Activated CD4-positive, alpha-beta T cell treated with anti-CD3 and anti-CD28 coated beads, Interleukin-2, amount 10 ng/mL, durations not matched to agents 7 days and 5 days (primary cell): ENCODE data around the gene IL34. TPM values are rescaled to one million over a fixed set of nuclear protein-coding genes. Genes with fewer than 3 reads are reported as not detected.

Experiments
- CTCF ChIA-PET: fragments of 350-600 bp; sonication (Branson Sonifier 250); formaldehyde crosslinking; loops from one replicate; lab custom pipeline; 2021; ENCODE audit warnings: antibody characterized with exemption; lab: Charles Lee
- POLR2A ChIA-PET: fragments of 350-600 bp; sonication (Branson Sonifier 250); formaldehyde crosslinking; loops from one replicate; lab custom pipeline; 2021; ENCODE audit warnings: antibody characterized with exemption; lab: Charles Lee
- DNase-seq: peaks from one replicate; pipeline ENCODE4 v3.0.0-alpha.2; 2020
- H3K27ac Mint-ChIP-seq: one replicate; pipeline ENCODE4 v1.8.0; 2021; ENCODE audit warnings: mild to moderate bottlenecking, moderate library complexity, mixed read lengths
- H3K27me3 Mint-ChIP-seq: one replicate; pipeline ENCODE4 v1.8.0; 2021; ENCODE audit warnings: mixed read lengths
- H3K36me3 Mint-ChIP-seq: one replicate; pipeline ENCODE4 v1.8.0; 2021; ENCODE audit warnings: low read depth, mixed read lengths
- H3K4me1 Mint-ChIP-seq: one replicate; pipeline ENCODE4 v1.8.0; 2021; ENCODE audit warnings: mixed read lengths
- H3K4me3 Mint-ChIP-seq: one replicate; pipeline ENCODE4 v1.8.0; 2021; ENCODE audit warnings: mild to moderate bottlenecking, moderate library complexity, mixed read lengths
- H3K9me3 Mint-ChIP-seq: one replicate; pipeline ENCODE4 v1.8.0; 2021; ENCODE audit warnings: mixed read lengths
- total RNA-seq, 2 experiments: library from RNA; stranded (reverse); gene quantifications; one replicate each; pipeline ENCODE4 v1.2.3, GENCODE V29; 2021

Gene IL34
- total RNA-seq, 2 experiments from 2014 or later, result not detected

GRCh38 chr16:70685061-70685937 is 38.9 kb downstream of the IL34 start:
- DNase-seq, result no peak
- Mint-ChIP-seq H3K9me3 (no peaks in the 10 kb centered on the region), H3K27ac (no peak overlapping the region), H3K4me1 (peaks cover 24% of the 10 kb centered on the region), H3K36me3 (no peaks in the 10 kb centered on the region), H3K27me3 (peaks cover 13% of the 10 kb centered on the region), H3K4me3 (peak overlapping the region; percentile 56)
- ChIA-PET POLR2A (no interaction called here), CTCF (interaction anchor here (0.7 kb wide), 1 partner anchor 60 kb away, joined by 3 read pairs; no protein-coding TSS in a partner anchor)

- peaks cover 23% of the 10 kb centered on the region for H3K4me1 Mint-ChIP-seq
- DNase-seq, result peak; percentile 46
- peak within 1 kb of the TSS; percentile 62 for H3K4me3 Mint-ChIP-seq
- ChIA-PET CTCF (no interaction called here), POLR2A (no interaction called here)
- H3K36me3 Mint-ChIP-seq, result no peaks in the 10 kb centered on the region
- H3K9me3 Mint-ChIP-seq, result no peaks in the 10 kb centered on the region
- H3K27me3 Mint-ChIP-seq, result peaks cover 13% of the 10 kb centered on the region
- peak within 1 kb of the TSS; percentile 46 for H3K27ac Mint-ChIP-seq
These were observed 39.6 kb downstream of the IL34 start, which contains the start of gene MTSS2 for GRCh38 chr16:70685938-70686375. Gene MTSS2, minus strand, starts transcription at chr16:70686053. Its CDS starts 262 bp downstream, at chr16:70685791.

- peaks cover 21% of the 10 kb centered on the region for H3K4me1 Mint-ChIP-seq
- H3K4me3 Mint-ChIP-seq, result peak overlapping the region; percentile 62
- peaks cover 13% of the 10 kb centered on the region for H3K27me3 Mint-ChIP-seq
- H3K36me3 Mint-ChIP-seq, result no peaks in the 10 kb centered on the region
- H3K27ac Mint-ChIP-seq, result peak overlapping the region; percentile 46
- ChIA-PET CTCF (interaction anchor here (1.9 kb wide), 1 partner anchor 84 kb away, joined by 9 read pairs; no protein-coding TSS in a partner anchor), POLR2A (no interaction called here)
- DNase-seq, result no peak
- H3K9me3 Mint-ChIP-seq, result no peaks in the 10 kb centered on the region
These were observed 40.2 kb downstream of the IL34 start for GRCh38 chr16:70686376-70687101.

GRCh38 chr16:70687102-70687511 is 40.7 kb downstream of the IL34 start:
- H3K4me3 Mint-ChIP-seq, result peak overlapping the region; percentile 22
- DNase-seq, result no peak
- peaks cover 13% of the 10 kb centered on the region for H3K27me3 Mint-ChIP-seq
- H3K27ac Mint-ChIP-seq, result no peak overlapping the region
- H3K4me1 Mint-ChIP-seq, result peaks cover 21% of the 10 kb centered on the region
- H3K36me3 Mint-ChIP-seq, result no peaks in the 10 kb centered on the region
- H3K9me3 Mint-ChIP-seq, result no peaks in the 10 kb centered on the region
- CTCF ChIA-PET, result interaction anchor here (1.0 to 1.9 kb wide), 3 partner anchors 12 to 281 kb away, joined by 3 to 9 read pairs (median 6); no protein-coding TSS in a partner anchor
- POLR2A ChIA-PET, result no interaction called here

GRCh38 chr16:70687671-70688245 is 41.4 kb downstream of the IL34 start:
- Mint-ChIP-seq H3K9me3 (no peaks in the 10 kb centered on the region), H3K36me3 (no peaks in the 10 kb centered on the region), H3K4me3 (no peak overlapping the region), H3K27ac (no peak overlapping the region), H3K4me1 (peaks cover 21% of the 10 kb centered on the region), H3K27me3 (peaks cover 11% of the 10 kb centered on the region)
- CTCF ChIA-PET, result interaction anchor here (1.0 to 1.9 kb wide), 4 partner anchors 11 to 281 kb away, joined by 3 to 9 read pairs (median 6); no protein-coding TSS in a partner anchor
- no peak for DNase-seq
- POLR2A ChIA-PET, result no interaction called here

- ChIA-PET POLR2A (no interaction called here), CTCF (interaction anchor here (1.0 to 1.9 kb wide), 4 partner anchors 10 to 282 kb away, joined by 3 to 9 read pairs (median 6); no protein-coding TSS in a partner anchor)
- Mint-ChIP-seq H3K27ac (no peak overlapping the region), H3K9me3 (no peaks in the 10 kb centered on the region), H3K4me3 (no peak overlapping the region), H3K36me3 (no peaks in the 10 kb centered on the region), H3K4me1 (peaks cover 23% of the 10 kb centered on the region), H3K27me3 (peaks cover 11% of the 10 kb centered on the region)
- DNase-seq, result no peak
These were observed 41.9 kb downstream of the IL34 start for GRCh38 chr16:70688246-70688742.

- POLR2A ChIA-PET, result no interaction called here
- H3K4me3 Mint-ChIP-seq, result no peak overlapping the region
- CTCF ChIA-PET, result interaction anchor here (0.9 kb wide), 1 partner anchor 57 kb away, joined by 3 read pairs; no protein-coding TSS in a partner anchor
These were observed 42.9 kb downstream of the IL34 start for GRCh38 chr16:70689035-70689969.

GRCh38 chr16:70689970-70690891 is 43.9 kb downstream of the IL34 start:
- ChIA-PET CTCF (interaction anchor here (0.6 to 1.0 kb wide), 2 partner anchors 11 to 18 kb away, joined by 3 read pairs; no protein-coding TSS in a partner anchor), POLR2A (no interaction called here)
- Mint-ChIP-seq H3K27ac (peak overlapping the region; percentile 36), H3K27me3 (peaks cover 6% of the 10 kb centered on the region), H3K9me3 (no peaks in the 10 kb centered on the region), H3K4me3 (no peak overlapping the region), H3K4me1 (peaks cover 26% of the 10 kb centered on the region), H3K36me3 (peaks cover under 1% of the 10 kb centered on the region)
- DNase-seq, result no peak

More at GRCh38 chr16:70689035-70689969, 42.9 kb downstream of the IL34 start:
- Mint-ChIP-seq H3K27me3 (peaks cover 11% of the 10 kb centered on the region), H3K9me3 (no peaks in the 10 kb centered on the region), H3K36me3 (no peaks in the 10 kb centered on the region), H3K27ac (no peak overlapping the region), H3K4me1 (peaks cover 23% of the 10 kb centered on the region)
- no peak for DNase-seq

GRCh38 chr16:70691223-70692129 is 45.1 kb downstream of the IL34 start:
- peaks cover 5% of the 10 kb centered on the region for H3K36me3 Mint-ChIP-seq
- H3K27ac Mint-ChIP-seq, result no peak overlapping the region
- ChIA-PET POLR2A (no interaction called here), CTCF (interaction anchor here (0.6 kb wide), 1 partner anchor 19 kb away, joined by 3 read pairs; no protein-coding TSS in a partner anchor)
- no peak for DNase-seq
- H3K9me3 Mint-ChIP-seq, result no peaks in the 10 kb centered on the region
- H3K4me1 Mint-ChIP-seq, result peaks cover 35% of the 10 kb centered on the region
- peaks cover 2% of the 10 kb centered on the region for H3K27me3 Mint-ChIP-seq
- H3K4me3 Mint-ChIP-seq, result no peak overlapping the region
